A549 treated with AZD9567 at 1 μM for 4 hours (cell line): ENCODE data around the gene TCEAL5. TPM values are rescaled to one million over a fixed set of nuclear protein-coding genes. Genes with fewer than 3 reads are reported as not detected.

ENCODE experiments used
- total RNA-seq: library from RNA; stranded (reverse); fragments of 200-300 nt; extraction: Qiagen RNA extraction; gene quantifications from 5 replicates; pipeline ENCODE4 v1.2.3, GENCODE V29; 2022; ENCODE audit not compliant: insufficient read depth

TCEAL5 gene
- total RNA-seq, result not detected in 5 replicates

GRCh38 chrX:103276581-103277002 is at the start of gene TCEAL5:
Gene TCEAL5 (minus strand): TSS chrX:103276750. CDS start chrX:103274563, 2,187 bp downstream.

GRCh38 chrX:103310555-103311398 is 34.2 kb upstream of the TCEAL5 start, which contains the start of gene BEX2:
Gene BEX2 (minus strand): TSS chrX:103310990. CDS start chrX:103309976, 1,014 bp downstream.

GRCh38 chrX:103254921-103255493 is 21.5 kb downstream of the TCEAL5 start, which contains the start of gene TCEAL8:
Gene TCEAL8 (minus strand): TSS chrX:103255155. CDS start chrX:103253979, 1,176 bp downstream.

Other genes starting within 250 kb of the TCEAL5 start
- gene BEX1, start 212.6 kb downstream of the TCEAL5 start, total RNA-seq, result not detected in 5 replicates
- gene NXF3, start 183.6 kb downstream of the TCEAL5 start, total RNA-seq, result 0.06 to 0.19 TPM in 2 of 5 replicates, not detected in the others
- 2.0 to 2.3 TPM (median 2.0 TPM) in 4 of 5 replicates, not detected in the other for gene BEX4, start 61.6 kb downstream of the TCEAL5 start, total RNA-seq
- gene TCEAL8, start 21.6 kb downstream of the TCEAL5 start, total RNA-seq, result 21.4 to 47.2 TPM (median 27.2 TPM) in 5 replicates
- 9.1 to 11.5 TPM (median 10.3 TPM) in 5 replicates for gene BEX2, start 34.2 kb upstream of the TCEAL5 start, total RNA-seq
- not detected in 5 replicates for gene TCEAL7, start 53.5 kb upstream of the TCEAL5 start, total RNA-seq
- gene TCEAL9, start 79.8 kb upstream of the TCEAL5 start, total RNA-seq, result 77.9 to 113 TPM (median 88.7 TPM) in 5 replicates
- 203 to 248 TPM (median 235 TPM) in 5 replicates for gene BEX3, start 99.8 kb upstream of the TCEAL5 start, total RNA-seq
- 0.06 TPM in 1 of 5 replicates, not detected in the others for gene RAB40A, start 242.7 kb upstream of the TCEAL5 start, total RNA-seq